ENCODE results near the gene LCN12. TPM values are rescaled to one million over a fixed set of nuclear protein-coding genes. Genes with fewer than 3 reads are reported as not detected.

The LCN12 gene
- polyA plus RNA-seq, 3 donors: 0.29 TPM; not detected in 2

DNA sequence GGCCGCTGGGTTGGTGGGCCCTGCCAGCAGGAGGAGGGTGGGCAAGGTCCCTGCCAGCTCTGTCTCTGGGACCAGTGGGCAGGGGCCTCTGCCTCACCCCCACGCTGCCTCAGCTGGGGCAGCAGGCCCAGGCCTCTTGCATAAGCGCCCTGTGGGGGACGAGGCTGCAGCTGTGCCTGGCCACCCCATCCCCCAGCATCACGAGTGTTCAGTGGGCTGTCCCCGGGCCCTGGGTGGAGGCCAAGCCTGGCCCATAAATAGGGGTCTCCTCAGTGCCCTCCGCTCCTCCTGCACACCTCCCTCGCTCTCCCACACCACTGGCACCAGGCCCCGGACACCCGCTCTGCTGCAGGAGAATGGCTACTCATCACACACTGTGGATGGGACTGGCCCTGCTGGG is 25.1 kb downstream of the LCN12 start, which contains the start of gene PTGDS:
TSS of gene PTGDS (plus strand) at position 282 of the 400 bp plus-strand sequence. CDS start at position 357, 75 bp downstream.
- Mint-ChIP-seq H3K4me1 (peaks cover 19% of the 10 kb centered on the region), H3K36me3 (no peaks in the 10 kb centered on the region), H3K9me3 (peaks cover 0 to 2% (median 0%) of the 10 kb centered on the region in 7 donors), H3K27me3 (ENCODE audit: low read depth in 3 of 3) (peaks cover 17 to 53% (median 21%) of the 10 kb centered on the region in 3 donors), H3K27ac (peak within 1 kb of the TSS in 1 of 7 donors; percentile 10), H3K4me3 (peak within 1 kb of the TSS; percentile 9 to 70)
- H3K4me1 ChIP-seq (ENCODE audit: control insufficient read depth in 1 of 2, insufficient read depth in 2 of 2, low read length in 2 of 2): peaks cover 22 to 35% of the 10 kb centered on the region in 2 donors
- DNase-seq: no peak
- H3K79me2 ChIP-seq (ENCODE audit: insufficient read depth, low read length): no peaks in the 10 kb centered on the region
- H3K36me3 ChIP-seq (replicated peaks in 1 of 2; ENCODE audit: control insufficient read depth in 1 of 2, insufficient read depth in 2 of 2, low read length in 2 of 2): no peaks in the 10 kb centered on the region
- peak within 1 kb of the TSS; percentile 61 for H2AFZ ChIP-seq (ENCODE audit: insufficient read depth, low read depth, low read length, poor library complexity, severe bottlenecking)
- TF ChIP-seq CTCF (IDR thresholded peaks at IDR 0.05): no peak
- H4K20me1 ChIP-seq (ENCODE audit: insufficient read depth, low read length): no peaks in the 10 kb centered on the region
- 36% methylated on average over 7 of the region's 10 CpGs for WGBS (ENCODE audit: insufficient coverage)
- H3K27me3 ChIP-seq (ENCODE audit: control insufficient read depth in 2 of 2, insufficient read depth in 2 of 2, low read length in 2 of 2): peaks cover 0 to 20% of the 10 kb centered on the region in 2 donors
- H3K27ac ChIP-seq (ENCODE audit: low read depth in 1 of 2, low read length in 2 of 2): no peak within 1 kb of the TSS
- intact Hi-C loops (cut with micrococcal nuclease): no loop called here
- peak within 1 kb of the TSS; percentile 78 for H3K4me2 ChIP-seq (replicated peaks; ENCODE audit: extremely low read depth, low read length, poor library complexity, severe bottlenecking)
- peak within 1 kb of the TSS in 1 of 3 experiments; percentile 67 for H3K4me3 ChIP-seq (replicated peaks in 1 of 3; ENCODE audit: low read depth in 2 of 3, low read length in 3 of 3)
- H3K9ac ChIP-seq (ENCODE audit: insufficient read depth, low read length, poor library complexity, severe bottlenecking): no peak within 1 kb of the TSS
- no peaks in the 10 kb centered on the region for H3K9me3 ChIP-seq (replicated peaks in 1 of 2; ENCODE audit: control insufficient read depth in 1 of 2, insufficient read depth in 1 of 2, low read length in 2 of 2)

- H3K9ac ChIP-seq (ENCODE audit: insufficient read depth, low read length, poor library complexity, severe bottlenecking): no peak overlapping the region
- peaks cover 22 to 35% of the 10 kb centered on the region in 2 donors for H3K4me1 ChIP-seq (ENCODE audit: control insufficient read depth in 1 of 2, insufficient read depth in 2 of 2, low read length in 2 of 2)
- H4K20me1 ChIP-seq (ENCODE audit: insufficient read depth, low read length): no peaks in the 10 kb centered on the region
- no peaks in the 10 kb centered on the region for H3K9me3 ChIP-seq (replicated peaks in 1 of 2; ENCODE audit: control insufficient read depth in 1 of 2, insufficient read depth in 1 of 2, low read length in 2 of 2)
- no peaks in the 10 kb centered on the region for H3K36me3 ChIP-seq (replicated peaks in 1 of 2; ENCODE audit: control insufficient read depth in 1 of 2, insufficient read depth in 2 of 2, low read length in 2 of 2)
- Mint-ChIP-seq H3K27ac (no peak overlapping the region), H3K4me3 (peak overlapping the region; percentile 9 to 70), H3K27me3 (ENCODE audit: low read depth in 3 of 3) (peaks cover 17 to 54% (median 22%) of the 10 kb centered on the region in 3 donors), H3K9me3 (peaks cover 0 to 2% (median 0%) of the 10 kb centered on the region in 7 donors), H3K36me3 (no peaks in the 10 kb centered on the region), H3K4me1 (peaks cover 19% of the 10 kb centered on the region)
- peak overlapping the region in 1 of 3 experiments; percentile 67 for H3K4me3 ChIP-seq (replicated peaks in 1 of 3; ENCODE audit: low read depth in 2 of 3, low read length in 3 of 3)
- no peak for TF ChIP-seq CTCF (IDR thresholded peaks at IDR 0.05)
- H3K4me2 ChIP-seq (replicated peaks; ENCODE audit: extremely low read depth, low read length, poor library complexity, severe bottlenecking): peak overlapping the region; percentile 78
- DNase-seq: no peak
- WGBS (ENCODE audit: insufficient coverage): 43% methylated on average over 31 of the region's 33 CpGs
- H3K27me3 ChIP-seq (ENCODE audit: control insufficient read depth in 2 of 2, insufficient read depth in 2 of 2, low read length in 2 of 2): peaks cover 0 to 20% of the 10 kb centered on the region in 2 donors
- peak overlapping the region; percentile 61 for H2AFZ ChIP-seq (ENCODE audit: insufficient read depth, low read depth, low read length, poor library complexity, severe bottlenecking)
- intact Hi-C loops (cut with micrococcal nuclease): no loop called here
- no peak overlapping the region for H3K27ac ChIP-seq (ENCODE audit: low read depth in 1 of 2, low read length in 2 of 2)
- no peaks in the 10 kb centered on the region for H3K79me2 ChIP-seq (ENCODE audit: insufficient read depth, low read length)
Observed at GRCh38 chr9:136977649-136978072, 25.6 kb downstream of the LCN12 start.
